Trophoblast cell (in vitro differentiated cells and primary cell): ENCODE results near the gene TBXAS1.

ENCODE experiments used
- DNase-seq, 2 donors: peaks; one replicate each; pipeline ENCODE4 v3.0.0-alpha.2; 2016
- H2AFZ ChIP-seq: 2 replicates; pipeline ENCODE4 v1.6.1; 2013; ENCODE audit warnings: low read length, moderate library complexity, mild to moderate bottlenecking; ENCODE audit not compliant: insufficient read depth, poor library complexity
- H2AK5ac ChIP-seq: 2 replicates; pipeline ENCODE4 v1.6.1; 2013; ENCODE audit warnings: mild to moderate bottlenecking, low read length
- H2BK120ac ChIP-seq: 2 replicates; pipeline ENCODE4 v1.6.1; 2013; ENCODE audit warnings: low read length, mild to moderate bottlenecking, moderate library complexity; ENCODE audit not compliant: insufficient read depth, poor library complexity
- H2BK12ac ChIP-seq: 2 replicates; pipeline ENCODE4 v1.6.1; 2013; ENCODE audit warnings: mild to moderate bottlenecking, low read length, moderate library complexity
- H2BK5ac ChIP-seq: 2 replicates; pipeline ENCODE4 v1.6.1; 2013; ENCODE audit warnings: low read length, low read depth, moderate library complexity, mild to moderate bottlenecking; ENCODE audit not compliant: poor library complexity
- H3K14ac ChIP-seq: 2 replicates; pipeline ENCODE4 v1.6.1; 2013; ENCODE audit warnings: mild to moderate bottlenecking, low read length
- H3K18ac ChIP-seq: 2 replicates; pipeline ENCODE4 v1.6.1; 2013; ENCODE audit warnings: mild to moderate bottlenecking, low read length
- H3K23ac ChIP-seq: 2 replicates; pipeline ENCODE4 v1.6.1; 2013; ENCODE audit warnings: low read length
- H3K27ac ChIP-seq: 2 replicates; pipeline ENCODE4 v1.5.1; 2013; ENCODE audit warnings: low read depth, mild to moderate bottlenecking, inconsistent platforms, low read length, moderate library complexity
- H3K27me3 ChIP-seq: 2 replicates; pipeline ENCODE4 v1.6.1; 2013; ENCODE audit warnings: inconsistent platforms, mild to moderate bottlenecking, low read length, moderate library complexity; ENCODE audit not compliant: insufficient read depth
- H3K36me3 ChIP-seq, 2 experiments: 1 replicate in 1 of 2; 2 replicates in 1 of 2; pipeline ENCODE4 v1.6.1; 2013; ENCODE audit warnings: low read length in 2 of 2, mild to moderate bottlenecking in 2 of 2, moderate library complexity in 1 of 2; ENCODE audit not compliant: insufficient read depth in 2 of 2, control insufficient read depth in 1 of 2
- H3K4ac ChIP-seq: 2 replicates; pipeline ENCODE4 v1.6.1; 2013; ENCODE audit warnings: low read depth, mild to moderate bottlenecking, low read length, moderate library complexity
- H3K4me1 ChIP-seq, 2 experiments: 1 replicate in 1 of 2; 2 replicates in 1 of 2; pipeline ENCODE4 v1.6.1; 2013; ENCODE audit warnings: low read length in 2 of 2, mild to moderate bottlenecking in 2 of 2, moderate library complexity in 1 of 2; ENCODE audit not compliant: insufficient read depth in 2 of 2, control insufficient read depth in 1 of 2
- H3K4me2 ChIP-seq: 2 replicates; pipeline ENCODE4 v1.6.1; 2013; ENCODE audit warnings: inconsistent platforms, mild to moderate bottlenecking, low read length, moderate library complexity
- H3K4me3 ChIP-seq: 2 replicates; pipeline ENCODE4 v1.5.1; 2013; ENCODE audit warnings: mild to moderate bottlenecking, low read depth, low read length, inconsistent platforms
- H3K79me1 ChIP-seq: one replicate; pipeline ENCODE4 v1.6.1; 2013; ENCODE audit warnings: low read length
- H3K79me2 ChIP-seq: 2 replicates; pipeline ENCODE4 v1.6.1; 2013; ENCODE audit warnings: low read length, mild to moderate bottlenecking; ENCODE audit not compliant: control insufficient read depth, insufficient read depth, poor library complexity
- H3K9ac ChIP-seq: 2 replicates; pipeline ENCODE4 v1.6.1; 2013; ENCODE audit warnings: mild to moderate bottlenecking, low read length
- H3K9me3 ChIP-seq: 2 replicates; pipeline ENCODE4 v1.6.1; 2013; ENCODE audit warnings: low read depth, mild to moderate bottlenecking, control low read depth, inconsistent platforms, low read length; ENCODE audit not compliant: insufficient read depth
- H4K12ac ChIP-seq: 2 replicates; pipeline ENCODE4 v1.6.1; 2013; ENCODE audit warnings: low read depth, mild to moderate bottlenecking, low read length, moderate library complexity
- H4K8ac ChIP-seq: 2 replicates; pipeline ENCODE4 v1.6.1; 2013; ENCODE audit warnings: low read depth, mild to moderate bottlenecking, low read length, moderate library complexity
- H4K91ac ChIP-seq: one replicate; pipeline ENCODE4 v1.6.1; 2013; ENCODE audit warnings: low read depth, mild to moderate bottlenecking, low read length, moderate library complexity
- WGBS: extraction: QIAGEN DNeasy Blood & Tissue Kit; methylation state at CpG from one replicate; pipeline ENCODE4 v1.1.7; 2013; ENCODE audit warnings: missing lambda C conversion rate; ENCODE audit not compliant: insufficient read length, insufficient coverage; ENCODE audit errors: extremely low coverage; 5-methylcytosine and 5-hydroxymethylcytosine counted together

The TBXAS1 gene

GRCh38 chr7:139989366-139990141 is 160.5 kb downstream of the TBXAS1 start:
- DNase-seq = no peak
- H3K9ac ChIP-seq = no peak overlapping the region
- no peak overlapping the region for H2AFZ ChIP-seq
- H3K23ac ChIP-seq = no peak overlapping the region
- no peak overlapping the region for H3K4ac ChIP-seq
- H3K9me3 ChIP-seq = peaks cover 7% of the 10 kb centered on the region
- H3K27me3 ChIP-seq = no peaks in the 10 kb centered on the region
- H3K18ac ChIP-seq = no peak overlapping the region
- no peak overlapping the region for H3K14ac ChIP-seq
- H2BK120ac ChIP-seq = no peak overlapping the region
- H3K4me2 ChIP-seq = no peak overlapping the region
- no peak overlapping the region for H2AK5ac ChIP-seq
- H3K4me3 ChIP-seq = no peak overlapping the region
- no CpG with 5 or more reads among the region's 12 CpGs for WGBS
- H3K79me1 ChIP-seq = no peaks in the 10 kb centered on the region
- H3K27ac ChIP-seq = no peak overlapping the region
- H2BK5ac ChIP-seq = no peak overlapping the region
- H2BK12ac ChIP-seq = no peak overlapping the region
- H3K79me2 ChIP-seq = no peaks in the 10 kb centered on the region
- no peak overlapping the region for H4K12ac ChIP-seq
- H3K36me3 ChIP-seq = no peaks in the 10 kb centered on the region
- H4K91ac ChIP-seq = no peak overlapping the region
- no peak overlapping the region for H4K8ac ChIP-seq
- H3K4me1 ChIP-seq = no peaks in the 10 kb centered on the region

GRCh38 chr7:139990142-139990535 is 161.1 kb downstream of the TBXAS1 start:
- H2BK12ac ChIP-seq = no peak overlapping the region
- no peak overlapping the region for H2BK120ac ChIP-seq
- H3K14ac ChIP-seq = no peak overlapping the region
- no peaks in the 10 kb centered on the region for H3K79me2 ChIP-seq
- no peak overlapping the region for H3K9ac ChIP-seq
- H4K12ac ChIP-seq = no peak overlapping the region
- H3K4me3 ChIP-seq = peak overlapping the region; percentile 26
- no peaks in the 10 kb centered on the region for H3K4me1 ChIP-seq
- H3K36me3 ChIP-seq = no peaks in the 10 kb centered on the region
- H3K4ac ChIP-seq = no peak overlapping the region
- no peak overlapping the region for H2AK5ac ChIP-seq
- no peaks in the 10 kb centered on the region for H3K79me1 ChIP-seq
- no peak overlapping the region for H4K8ac ChIP-seq
- no peak overlapping the region for H2AFZ ChIP-seq
- WGBS = no CpG with 5 or more reads among the region's 10 CpGs
- H2BK5ac ChIP-seq = no peak overlapping the region
- H3K4me2 ChIP-seq = no peak overlapping the region
- H3K18ac ChIP-seq = no peak overlapping the region
- no peaks in the 10 kb centered on the region for H3K27me3 ChIP-seq
- DNase-seq = no peak
- no peak overlapping the region for H3K23ac ChIP-seq
- H3K9me3 ChIP-seq = peaks cover 7% of the 10 kb centered on the region
- no peak overlapping the region for H3K27ac ChIP-seq
- no peak overlapping the region for H4K91ac ChIP-seq

GRCh38 chr7:139990571-139991268 is 161.7 kb downstream of the TBXAS1 start:
- Histone ChIP-seq H3K27ac (no peak overlapping the region), H3K23ac (no peak overlapping the region), H2AK5ac (no peak overlapping the region), H4K12ac (no peak overlapping the region), H3K4me3 (no peak overlapping the region), H3K79me2 (no peaks in the 10 kb centered on the region), H3K36me3 (no peaks in the 10 kb centered on the region), H2BK5ac (no peak overlapping the region), H3K9ac (no peak overlapping the region), H3K4ac (no peak overlapping the region), H3K4me2 (no peak overlapping the region), H3K9me3 (peaks cover 7% of the 10 kb centered on the region), H4K8ac (no peak overlapping the region), H2AFZ (no peak overlapping the region), H3K14ac (no peak overlapping the region), H3K18ac (no peak overlapping the region), H2BK12ac (no peak overlapping the region), H3K79me1 (no peaks in the 10 kb centered on the region), H2BK120ac (no peak overlapping the region), H3K4me1 (no peaks in the 10 kb centered on the region), H4K91ac (no peak overlapping the region), H3K27me3 (no peaks in the 10 kb centered on the region)
- WGBS = no CpG with 5 or more reads among the region's 22 CpGs
- no peak for DNase-seq

GRCh38 chr7:139991269-139991666 is 162.2 kb downstream of the TBXAS1 start:
- Histone ChIP-seq H3K4me3 (no peak overlapping the region), H2BK120ac (no peak overlapping the region), H3K14ac (no peak overlapping the region), H2AFZ (no peak overlapping the region), H3K4me1 (no peaks in the 10 kb centered on the region), H4K8ac (no peak overlapping the region), H2BK12ac (no peak overlapping the region), H3K27me3 (no peaks in the 10 kb centered on the region), H3K4ac (no peak overlapping the region), H3K79me1 (no peaks in the 10 kb centered on the region), H4K91ac (no peak overlapping the region), H3K79me2 (no peaks in the 10 kb centered on the region), H3K9me3 (peaks cover 7% of the 10 kb centered on the region), H2BK5ac (no peak overlapping the region), H3K18ac (no peak overlapping the region), H3K4me2 (no peak overlapping the region), H3K36me3 (no peaks in the 10 kb centered on the region), H2AK5ac (no peak overlapping the region), H3K27ac (no peak overlapping the region), H3K9ac (no peak overlapping the region), H4K12ac (no peak overlapping the region), H3K23ac (no peak overlapping the region)
- WGBS = no CpG with 5 or more reads among the region's 5 CpGs
- DNase-seq = no peak
